ENCODE results near the gene PTPRJ. TPM values are rescaled to one million over a fixed set of nuclear protein-coding genes. Genes with fewer than 3 reads are reported as not detected.

PTPRJ gene
- total and polyA plus RNA-seq, 9 of the 15 experiments (the other 6 are each of a cell fraction or from before 2014, with no cell fraction given), result 0.56 to 10.7 (median 4.8) TPM

DNA sequence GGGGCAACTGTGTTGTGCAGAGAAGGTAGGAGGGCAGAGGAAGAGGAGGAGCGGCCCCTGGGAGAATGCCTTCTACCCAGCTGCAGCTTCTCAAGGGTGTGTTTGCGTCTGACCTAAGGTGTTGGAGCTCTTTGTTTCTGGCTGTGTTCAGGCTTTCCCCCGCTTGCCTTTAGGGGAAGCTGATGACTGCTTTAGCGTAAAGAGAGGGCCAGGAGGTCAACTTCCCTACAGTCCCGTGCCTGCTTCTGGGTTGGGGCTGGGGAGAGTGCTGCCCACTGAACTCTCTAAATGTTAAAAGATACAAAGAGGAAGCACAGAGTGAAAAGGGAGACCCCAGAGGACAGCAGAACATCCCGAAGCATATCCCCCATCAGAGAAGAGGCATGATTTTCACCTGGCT is 99.2 kb downstream of the PTPRJ start:
- Histone ChIP-seq H3K9ac (ENCODE audit: insufficient read depth in 1 of 2, low read depth in 2 of 2, low read length in 2 of 2) (no peak overlapping the region), H3K27me3 (ENCODE audit: control insufficient read depth in 2 of 2, insufficient read depth in 2 of 2, low read length in 2 of 2) (no peaks in the 10 kb centered on the region), H4K20me1 (replicated peaks; ENCODE audit: control insufficient read depth, insufficient read depth, low read length) (no peaks in the 10 kb centered on the region), H3K4me3 (no peak overlapping the region), H3K79me2 (ENCODE audit: control insufficient read depth, insufficient read depth, low read length) (no peaks in the 10 kb centered on the region), H2AFZ (ENCODE audit: low read depth, low read length) (no peak overlapping the region), H3K9me1 (ENCODE audit: control insufficient read depth, insufficient read depth, low read length) (no peaks in the 10 kb centered on the region), H3K27ac (ENCODE audit: extremely low read depth, low read depth, low read length) (no peak overlapping the region), H3K4me1 (replicated peaks in 1 of 2; ENCODE audit: control insufficient read depth in 2 of 2, insufficient read depth in 2 of 2, low read length in 2 of 2) (no peaks in the 10 kb centered on the region; a peak in 1 of 5 replicates), H3K9me3 (replicated peaks; ENCODE audit: control insufficient read depth, insufficient read depth, low read depth, low read length) (no peaks in the 10 kb centered on the region), H3K4me2 (ENCODE audit: insufficient read depth, low read length) (no peak overlapping the region), H3K36me3 (ENCODE audit: control insufficient read depth, insufficient read depth, low read length) (no peaks in the 10 kb centered on the region; the same call in 2 of the 3 replicates)
- FAIRE-seq, result no peak
- ChIA-PET CTCF (ENCODE audit: low intra/inter-chr PET ratio) (no interaction called here), POLR2A (interaction anchor here (0.9 to 2.0 kb wide), 5 partner anchors 9 to 46 kb away, joined by 3 to 8 read pairs (median 5); no protein-coding TSS in a partner anchor)
- 32% methylated on average over 6 of the region's 6 CpGs for WGBS (ENCODE audit: insufficient coverage, low coverage, missing lambda C conversion rate)
- intact Hi-C loops (cut with micrococcal nuclease) (no loop called here), in situ Hi-C loops (cut with MboI) (no loop called here)
- TF ChIP-seq, protein P1, sequence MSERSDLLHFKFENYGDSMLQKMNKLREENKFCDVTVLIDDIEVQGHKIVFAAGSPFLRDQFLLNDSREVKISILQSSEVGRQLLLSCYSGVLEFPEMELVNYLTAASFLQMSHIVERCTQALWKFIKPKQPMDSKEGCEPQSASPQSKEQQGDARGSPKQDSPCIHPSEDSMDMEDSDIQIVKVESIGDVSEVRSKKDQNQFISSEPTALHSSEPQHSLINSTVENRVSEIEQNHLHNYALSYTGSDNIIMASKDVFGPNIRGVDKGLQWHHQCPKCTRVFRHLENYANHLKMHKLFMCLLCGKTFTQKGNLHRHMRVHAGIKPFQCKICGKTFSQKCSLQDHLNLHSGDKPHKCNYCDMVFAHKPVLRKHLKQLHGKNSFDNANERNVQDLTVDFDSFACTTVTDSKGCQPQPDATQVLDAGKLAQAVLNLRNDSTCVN (CRISPR knock-in tag; IDR thresholded peaks at IDR 0.05), result no peak
- TF ChIP-seq SMAD4 (CRISPR knock-in tag; conservative IDR thresholded peaks at IDR 0.05) (no peak), TBP (optimal IDR thresholded peaks at IDR 0.05; ENCODE audit: low read depth, low read length) (no peak), EZH2 (IDR thresholded peaks at IDR 0.05; ENCODE audit: borderline replicate concordance, low read depth, low read length) (no peak), ARHGAP35 (IDR thresholded peaks at IDR 0.05; ENCODE audit: partially characterized antibody) (no peak), HNRNPH1 (optimal IDR thresholded peaks at IDR 0.05; ENCODE audit: low read depth, low read length) (no peak), KDM5B (IDR thresholded peaks at IDR 0.05; ENCODE audit: insufficient replicate concordance, low read depth, low read length) (no peak), NFIC (IDR thresholded peaks at IDR 0.05) (no peak), YY1 (IDR thresholded peaks at IDR 0.05; ENCODE audit: borderline replicate concordance in 1 of 3, control insufficient read depth in 1 of 3, extremely low read depth in 1 of 3, insufficient read depth in 3 of 3, insufficient read length in 1 of 3, insufficient replicate concordance in 2 of 3, low read depth in 1 of 3, low read length in 2 of 3) (no peak), TAL1 (IDR thresholded peaks at IDR 0.05) (no peak), TCF3 (CRISPR knock-in tag; IDR thresholded peaks at IDR 0.05) (no peak), SAFB (IDR thresholded peaks at IDR 0.05; ENCODE audit: borderline replicate concordance, low read depth, low read length) (no peak), CHD2 (IDR thresholded peaks at IDR 0.05; ENCODE audit: low read depth, low read length) (no peak), CCAR2 (IDR thresholded peaks at IDR 0.05; ENCODE audit: low read depth, low read length) (no peak), SRF (CRISPR knock-in tag; IDR thresholded peaks at IDR 0.05) (no peak), RFX7 (CRISPR knock-in tag; IDR thresholded peaks at IDR 0.05) (no peak), ATF7 (IDR thresholded peaks at IDR 0.05) (no peak)
- TF ChIP-seq, protein P2, sequence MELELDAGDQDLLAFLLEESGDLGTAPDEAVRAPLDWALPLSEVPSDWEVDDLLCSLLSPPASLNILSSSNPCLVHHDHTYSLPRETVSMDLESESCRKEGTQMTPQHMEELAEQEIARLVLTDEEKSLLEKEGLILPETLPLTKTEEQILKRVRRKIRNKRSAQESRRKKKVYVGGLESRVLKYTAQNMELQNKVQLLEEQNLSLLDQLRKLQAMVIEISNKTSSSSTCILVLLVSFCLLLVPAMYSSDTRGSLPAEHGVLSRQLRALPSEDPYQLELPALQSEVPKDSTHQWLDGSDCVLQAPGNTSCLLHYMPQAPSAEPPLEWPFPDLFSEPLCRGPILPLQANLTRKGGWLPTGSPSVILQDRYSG (tag; conservative IDR thresholded peaks at IDR 0.05; ENCODE audit: low read depth), result no peak
- no TSS peak for BruUV-seq (replicated peaks)
- no peak for ATAC-seq
- no peak for DNase-seq (ENCODE audit: extremely low read depth in 1 of 4, low spot score in 3 of 4)

All from K562 (cell line).